Natural killer cell (primary cell): ENCODE results near the gene MARCO. TPM values are rescaled to one million over a fixed set of nuclear protein-coding genes. Genes with fewer than 3 reads are reported as not detected.

Experiments
- ATAC-seq, 3 donors: fragments of 150-1000 bp in 2 of 3; fragments of 200-7000 bp in 1 of 3; cut with Tn5 transposase; 1 replicate in 1 of 3; 2 replicates in 2 of 3; pipeline ENCODE4 v1.10.0; 2021; ENCODE audit warnings: mild to moderate bottlenecking in 2 of 3, moderate library complexity in 2 of 3
- DNase-seq, 2 donors: peaks; one replicate each; pipeline versions ENCODE4 v3.0.0 to v3.0.0-alpha.2; 2013 to 2021; ENCODE audit warnings: mixed read lengths in 1 of 2
- H3K27ac ChIP-seq: one replicate; pipeline ENCODE4 v1.5.1; 2013; ENCODE audit warnings: mild to moderate bottlenecking, low read length
- H3K27me3 ChIP-seq: one replicate; pipeline ENCODE4 v1.6.1; 2013; ENCODE audit warnings: low read length; ENCODE audit not compliant: control insufficient read depth, insufficient read depth
- H3K36me3 ChIP-seq: one replicate; pipeline ENCODE4 v1.6.1; 2013; ENCODE audit warnings: low read length; ENCODE audit not compliant: control insufficient read depth, insufficient read depth
- H3K4me1 ChIP-seq: one replicate; pipeline ENCODE4 v1.6.1; 2013; ENCODE audit warnings: low read length; ENCODE audit not compliant: control insufficient read depth, insufficient read depth
- H3K4me3 ChIP-seq: one replicate; pipeline ENCODE4 v1.5.1; 2013; ENCODE audit warnings: low read length
- H3K9me3 ChIP-seq: one replicate; pipeline ENCODE4 v1.6.1; 2013; ENCODE audit warnings: low read length; ENCODE audit not compliant: control insufficient read depth, insufficient read depth
- H3K27ac Mint-ChIP-seq, 2 donors: one replicate each; pipeline ENCODE4 v1.8.0; 2022; ENCODE audit warnings: mild to moderate bottlenecking in 2 of 2, mixed read lengths in 2 of 2, moderate library complexity in 1 of 2
- H3K27me3 Mint-ChIP-seq, 2 donors: one replicate each; pipeline ENCODE4 v1.8.0; 2022; ENCODE audit warnings: low read depth in 2 of 2, mixed read lengths in 2 of 2
- H3K36me3 Mint-ChIP-seq: one replicate; pipeline ENCODE4 v1.8.0; 2022; ENCODE audit warnings: mixed read lengths
- H3K4me1 Mint-ChIP-seq, 2 donors: one replicate each; pipeline ENCODE4 v1.8.0; 2022; ENCODE audit warnings: mixed read lengths in 2 of 2
- H3K4me3 Mint-ChIP-seq: one replicate; pipeline ENCODE4 v1.8.0; 2022; ENCODE audit warnings: mild to moderate bottlenecking, moderate library complexity, mixed read lengths
- H3K9me3 Mint-ChIP-seq, 2 donors: one replicate each; pipeline ENCODE4 v1.8.0; 2022; ENCODE audit warnings: mixed read lengths in 2 of 2
- WGBS: methylation state at CpG from one replicate; pipeline ENCODE4 v1.1.7; 2013; ENCODE audit warnings: missing lambda C conversion rate; ENCODE audit not compliant: insufficient coverage; 5-methylcytosine and 5-hydroxymethylcytosine counted together
- intact Hi-C: fragments of 100-400 bp; cut with micrococcal nuclease; formaldehyde crosslinking; loops from one replicate; pipeline ENCODE4 v1.14.2; 2022
- total RNA-seq, 4 donors: library from RNA; stranded (reverse); fragments of 120-200 nt in 1 of 4; gene quantifications; one replicate each; pipeline versions ENCODE4 v1.2.3 to v1.2.4, GENCODE V29; 2013 to 2022
- TF ChIP-seq, protein P1 (sequence below): fragments of 200-600 bp; IDR thresholded peaks from one replicate; pipeline ENCODE4 v1.8.0; 2022; ENCODE audit warnings: antibody characterized with exemption

Gene MARCO
- total RNA-seq, 3 donors from 2014 or later (not counting 1 experiment from before 2014, with no cell fraction given): 0.38 to 0.75 TPM; not detected in 1

DNA sequence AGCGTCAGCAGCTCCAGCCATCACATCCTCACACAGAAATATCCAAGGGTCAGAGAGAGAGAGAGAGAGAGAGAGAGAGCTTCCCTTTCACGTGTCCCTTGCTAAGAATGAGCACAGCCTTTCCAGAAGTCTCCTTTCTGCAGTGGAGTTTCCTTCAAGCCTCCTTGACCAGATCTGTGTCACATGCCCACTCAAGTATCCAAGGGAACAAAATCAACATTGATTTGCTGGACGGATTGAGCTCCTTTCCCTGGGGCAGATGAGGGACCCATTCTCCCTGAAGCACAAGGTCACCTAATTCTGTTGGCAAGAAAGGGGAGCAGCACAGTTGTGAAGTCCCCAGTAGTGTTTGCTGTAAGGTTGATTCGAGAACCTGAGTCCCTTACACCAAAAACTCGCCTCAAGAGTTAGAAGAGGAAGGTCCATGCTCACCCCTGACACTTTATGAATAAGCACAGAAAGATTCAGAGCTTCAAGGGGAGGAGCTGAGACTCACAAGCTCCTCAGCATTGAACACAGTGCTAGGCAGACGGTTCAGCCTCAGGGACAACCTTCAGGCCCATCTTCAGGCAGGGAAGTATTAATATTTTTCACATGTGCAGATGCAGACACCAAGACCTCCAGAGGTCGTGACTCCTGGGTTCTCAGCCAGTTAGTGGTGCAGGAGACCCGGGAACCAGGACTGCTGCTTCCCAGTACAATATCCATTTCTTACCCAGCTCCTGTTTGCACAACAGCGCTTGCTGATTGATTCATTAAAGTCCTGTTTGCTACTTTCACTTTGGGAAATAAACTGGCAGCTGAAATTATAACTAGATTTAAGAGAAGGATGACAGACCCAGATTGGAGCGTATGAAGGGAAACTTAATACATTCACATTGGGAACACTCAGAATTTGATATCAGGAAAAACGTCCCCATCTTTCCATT is 38.2 kb upstream of the MARCO start:
- intact Hi-C loops: no loop called here
- no peaks in the 10 kb centered on the region for H3K27me3 ChIP-seq
- 70% methylated on average over 9 of the region's 11 CpGs for WGBS

DNA sequence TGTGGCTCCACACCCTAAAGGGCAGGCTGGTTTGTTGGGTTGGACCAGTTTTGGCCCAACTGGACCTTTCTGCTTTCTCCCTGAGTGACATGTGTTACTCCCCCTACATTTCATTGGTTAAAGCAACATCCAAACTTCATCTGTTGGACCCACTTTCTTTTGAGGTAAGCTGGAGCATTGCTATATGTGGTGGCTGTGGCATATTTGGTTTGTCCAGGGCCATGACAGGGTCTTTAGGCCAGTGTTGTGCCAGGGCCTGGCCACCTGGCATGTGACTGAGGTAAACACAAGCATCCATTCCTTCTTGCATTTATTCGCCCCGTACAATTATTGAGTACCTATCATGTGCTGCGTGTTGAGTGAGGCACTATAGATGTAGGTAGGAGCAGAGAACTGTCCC is 36.8 kb upstream of the MARCO start:
- WGBS: 96% methylated on average over 3 of the region's 3 CpGs
- Histone ChIP-seq H3K27ac (no peak overlapping the region), H3K4me3 (no peak overlapping the region), H3K36me3 (no peaks in the 10 kb centered on the region), H3K27me3 (no peaks in the 10 kb centered on the region), H3K4me1 (no peaks in the 10 kb centered on the region), H3K9me3 (no peaks in the 10 kb centered on the region)
- Mint-ChIP-seq H3K36me3 (no peaks in the 10 kb centered on the region), H3K27me3 (peaks cover 5 to 6% of the 10 kb centered on the region in 2 donors), H3K4me3 (no peak overlapping the region), H3K27ac (no peak overlapping the region), H3K4me1 (no peaks in the 10 kb centered on the region), H3K9me3 (peaks cover 0 to 2% of the 10 kb centered on the region in 2 donors)
- ATAC-seq (no peak), DNase-seq (no peak)
- intact Hi-C loops: no loop called here
- TF ChIP-seq, protein P1, sequence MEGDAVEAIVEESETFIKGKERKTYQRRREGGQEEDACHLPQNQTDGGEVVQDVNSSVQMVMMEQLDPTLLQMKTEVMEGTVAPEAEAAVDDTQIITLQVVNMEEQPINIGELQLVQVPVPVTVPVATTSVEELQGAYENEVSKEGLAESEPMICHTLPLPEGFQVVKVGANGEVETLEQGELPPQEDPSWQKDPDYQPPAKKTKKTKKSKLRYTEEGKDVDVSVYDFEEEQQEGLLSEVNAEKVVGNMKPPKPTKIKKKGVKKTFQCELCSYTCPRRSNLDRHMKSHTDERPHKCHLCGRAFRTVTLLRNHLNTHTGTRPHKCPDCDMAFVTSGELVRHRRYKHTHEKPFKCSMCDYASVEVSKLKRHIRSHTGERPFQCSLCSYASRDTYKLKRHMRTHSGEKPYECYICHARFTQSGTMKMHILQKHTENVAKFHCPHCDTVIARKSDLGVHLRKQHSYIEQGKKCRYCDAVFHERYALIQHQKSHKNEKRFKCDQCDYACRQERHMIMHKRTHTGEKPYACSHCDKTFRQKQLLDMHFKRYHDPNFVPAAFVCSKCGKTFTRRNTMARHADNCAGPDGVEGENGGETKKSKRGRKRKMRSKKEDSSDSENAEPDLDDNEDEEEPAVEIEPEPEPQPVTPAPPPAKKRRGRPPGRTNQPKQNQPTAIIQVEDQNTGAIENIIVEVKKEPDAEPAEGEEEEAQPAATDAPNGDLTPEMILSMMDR: no peak

More for the DNA sequence above, 38.2 kb upstream of the MARCO start:
- Histone ChIP-seq H3K4me3 (no peak overlapping the region), H3K4me1 (no peaks in the 10 kb centered on the region), H3K36me3 (no peaks in the 10 kb centered on the region), H3K27ac (no peak overlapping the region), H3K9me3 (no peaks in the 10 kb centered on the region)
- DNase-seq (no peak), ATAC-seq (no peak)
- Mint-ChIP-seq H3K27me3 (peaks cover 0 to 6% of the 10 kb centered on the region in 2 donors), H3K27ac (no peak overlapping the region), H3K36me3 (no peaks in the 10 kb centered on the region), H3K4me3 (no peak overlapping the region), H3K4me1 (no peaks in the 10 kb centered on the region), H3K9me3 (peaks cover 0 to 2% of the 10 kb centered on the region in 2 donors)
- TF ChIP-seq, protein P1: no peak

GRCh38 chr2:118906186-118906585 is 35.8 kb upstream of the MARCO start:
- H3K4me1 ChIP-seq: no peaks in the 10 kb centered on the region
- Mint-ChIP-seq H3K4me1 (no peaks in the 10 kb centered on the region), H3K27ac (no peak overlapping the region), H3K27me3 (peaks cover 5 to 6% of the 10 kb centered on the region in 2 donors), H3K9me3 (peaks cover 0 to 2% of the 10 kb centered on the region in 2 donors), H3K36me3 (no peaks in the 10 kb centered on the region), H3K4me3 (no peak overlapping the region)
- no peak overlapping the region for H3K27ac ChIP-seq
- 73% methylated on average over 4 of the region's 4 CpGs for WGBS
- H3K4me3 ChIP-seq: no peak overlapping the region
- no peaks in the 10 kb centered on the region for H3K27me3 ChIP-seq
- H3K9me3 ChIP-seq: no peaks in the 10 kb centered on the region
- DNase-seq (no peak), ATAC-seq (no peak)
- no peaks in the 10 kb centered on the region for H3K36me3 ChIP-seq
- intact Hi-C loops: no loop called here
- TF ChIP-seq, protein P1: no peak
